SK-N-SH treated with all-trans-retinoic acid at 6 μM for 48 hours (cell line): ENCODE data around the gene CACNA1A.

Experiments
- ATAC-seq: fragments of 200-7000 bp; cut with Tn5 transposase; 3 replicates; pipeline ENCODE4 v1.9.1; 2020; ENCODE audit warnings: mild to moderate bottlenecking, moderate library complexity
- ARNTL ChIP-seq: fragments of 450-650 bp; formaldehyde crosslinking; IDR thresholded peaks from 2 replicates; pipeline ENCODE4 v1.5.0; 2020; ENCODE audit warnings: low read depth, mild to moderate bottlenecking, moderate library complexity, borderline replicate concordance
- BACH2 ChIP-seq: fragments of 250-450 bp; sonication (Bioruptor Pico); IDR thresholded peaks from 2 replicates; pipeline ENCODE4 v1.9.0; 2021; ENCODE audit warnings: mild to moderate bottlenecking, borderline replicate concordance
- CSDC2 ChIP-seq: fragments of 250-450 bp; sonication (Bioruptor Pico); IDR thresholded peaks from 2 replicates; pipeline ENCODE4 v1.5.0; 2020; ENCODE audit warnings: mild to moderate bottlenecking, moderate library complexity
- ESRRG ChIP-seq: fragments of 250-450 bp; sonication (Bioruptor Pico); IDR thresholded peaks from 2 replicates; pipeline ENCODE4 v1.6.1; 2021; ENCODE audit warnings: mild to moderate bottlenecking
- GLIS3 ChIP-seq: fragments of 250-450 bp; sonication (Bioruptor Pico); IDR thresholded peaks from 2 replicates; pipeline ENCODE4 v1.5.0; 2020; ENCODE audit warnings: mild to moderate bottlenecking, moderate library complexity
- ISL1 ChIP-seq: fragments of 250-450 bp; sonication (Bioruptor Pico); IDR thresholded peaks from 2 replicates; pipeline ENCODE4 v2.1.2; 2022; ENCODE audit warnings: mild to moderate bottlenecking, moderate library complexity
- OSR1 ChIP-seq: fragments of 250-450 bp; sonication (Bioruptor Pico); IDR thresholded peaks from 2 replicates; pipeline ENCODE4 v1.8.0; 2022; ENCODE audit warnings: moderate library complexity, mild to moderate bottlenecking, inconsistent platforms
- PPARA ChIP-seq: fragments of 250-450 bp; sonication (Bioruptor Pico); IDR thresholded peaks from 2 replicates; pipeline ENCODE4 v1.5.0; 2020; ENCODE audit warnings: mild to moderate bottlenecking, borderline replicate concordance
- RARB ChIP-seq: fragments of 250-450 bp; sonication (Bioruptor Pico); IDR thresholded peaks from 2 replicates; pipeline ENCODE4 v1.8.0; 2021; ENCODE audit warnings: mild to moderate bottlenecking, moderate library complexity
- SNAI2 ChIP-seq: fragments of 250-450 bp; sonication (Bioruptor Pico); IDR thresholded peaks from 2 replicates; pipeline ENCODE4 v1.5.0; 2020; ENCODE audit warnings: mild to moderate bottlenecking, moderate library complexity
- TCF4 ChIP-seq: fragments of 250-450 bp; sonication (Bioruptor Pico); IDR thresholded peaks from 2 replicates; pipeline ENCODE4 v1.8.0; 2021; ENCODE audit warnings: mild to moderate bottlenecking, moderate library complexity, borderline replicate concordance
- ZC3H10 ChIP-seq: fragments of 250-450 bp; sonication (Bioruptor Pico); IDR thresholded peaks from 2 replicates; pipeline ENCODE4 v1.5.1; 2021; ENCODE audit warnings: mild to moderate bottlenecking, moderate library complexity
- ZFP30 ChIP-seq: fragments of 450-650 bp; formaldehyde crosslinking; IDR thresholded peaks from 2 replicates; pipeline ENCODE4 v1.5.0; 2022; ENCODE audit warnings: mild to moderate bottlenecking, moderate library complexity
- ZNF70 ChIP-seq: fragments of 450-650 bp; formaldehyde crosslinking; IDR thresholded peaks from 2 replicates; pipeline ENCODE4 v1.5.0; 2020; ENCODE audit warnings: mild to moderate bottlenecking, moderate library complexity
- ZNF8 ChIP-seq: fragments of 450-650 bp; formaldehyde crosslinking; IDR thresholded peaks from 2 replicates; pipeline ENCODE4 v1.5.0; 2020; ENCODE audit warnings: mild to moderate bottlenecking, moderate library complexity
- TF ChIP-seq, protein P1 (sequence below): fragments of 250-450 bp; sonication (Bioruptor Pico); IDR thresholded peaks from 2 replicates; pipeline ENCODE4 v1.5.1; 2021; ENCODE audit warnings: mild to moderate bottlenecking, moderate library complexity
- TF ChIP-seq, protein P2 (sequence below): fragments of 250-450 bp; sonication (Bioruptor Pico); IDR thresholded peaks from 2 replicates; pipeline ENCODE4 v1.8.0; 2020; ENCODE audit warnings: mild to moderate bottlenecking, moderate library complexity, borderline replicate concordance
- TF ChIP-seq, protein P3 (sequence below): fragments of 250-450 bp; sonication (Bioruptor Pico); IDR thresholded peaks from 2 replicates; pipeline ENCODE4 v1.8.0; 2021; ENCODE audit warnings: low read depth, mild to moderate bottlenecking, moderate library complexity, borderline replicate concordance
- TF ChIP-seq, protein P4 (sequence below): fragments of 250-450 bp; sonication (Bioruptor Pico); IDR thresholded peaks from 2 replicates; pipeline ENCODE4 v1.5.0; 2020; ENCODE audit warnings: mild to moderate bottlenecking, moderate library complexity
- TF ChIP-seq, protein P5 (sequence below): fragments of 250-450 bp; sonication (Bioruptor Pico); IDR thresholded peaks from 2 replicates; pipeline ENCODE4 v1.5.1; 2020; ENCODE audit warnings: low read depth, mild to moderate bottlenecking, moderate library complexity

Gene CACNA1A

DNA sequence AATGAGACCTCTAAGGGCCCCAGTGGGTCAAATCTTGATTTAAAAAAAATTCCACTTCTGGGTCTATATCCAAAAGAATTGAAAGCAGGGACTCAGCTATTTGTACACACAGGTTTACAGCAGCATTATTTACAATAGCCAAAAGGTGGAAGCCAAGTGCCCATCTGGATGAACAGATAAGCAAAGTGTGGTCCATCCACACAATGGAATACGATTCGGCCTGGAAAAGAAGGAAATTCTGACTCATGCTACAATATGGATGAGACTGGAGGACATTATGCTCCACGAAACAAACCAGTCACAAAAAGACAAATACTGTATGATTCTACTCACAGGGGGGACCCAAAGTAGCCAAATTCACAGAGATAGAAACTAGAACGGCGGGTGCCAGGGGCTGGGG lies 76.7 kb downstream of the CACNA1A start (continued):
- TF ChIP-seq, protein P1, sequence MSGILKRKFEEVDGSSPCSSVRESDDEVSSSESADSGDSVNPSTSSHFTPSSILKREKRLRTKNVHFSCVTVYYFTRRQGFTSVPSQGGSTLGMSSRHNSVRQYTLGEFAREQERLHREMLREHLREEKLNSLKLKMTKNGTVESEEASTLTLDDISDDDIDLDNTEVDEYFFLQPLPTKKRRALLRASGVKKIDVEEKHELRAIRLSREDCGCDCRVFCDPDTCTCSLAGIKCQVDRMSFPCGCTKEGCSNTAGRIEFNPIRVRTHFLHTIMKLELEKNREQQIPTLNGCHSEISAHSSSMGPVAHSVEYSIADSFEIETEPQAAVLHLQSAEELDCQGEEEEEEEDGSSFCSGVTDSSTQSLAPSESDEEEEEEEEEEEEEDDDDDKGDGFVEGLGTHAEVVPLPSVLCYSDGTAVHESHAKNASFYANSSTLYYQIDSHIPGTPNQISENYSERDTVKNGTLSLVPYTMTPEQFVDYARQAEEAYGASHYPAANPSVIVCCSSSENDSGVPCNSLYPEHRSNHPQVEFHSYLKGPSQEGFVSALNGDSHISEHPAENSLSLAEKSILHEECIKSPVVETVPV (CRISPR knock-in tag), result no peak
- TF ChIP-seq, protein P2, sequence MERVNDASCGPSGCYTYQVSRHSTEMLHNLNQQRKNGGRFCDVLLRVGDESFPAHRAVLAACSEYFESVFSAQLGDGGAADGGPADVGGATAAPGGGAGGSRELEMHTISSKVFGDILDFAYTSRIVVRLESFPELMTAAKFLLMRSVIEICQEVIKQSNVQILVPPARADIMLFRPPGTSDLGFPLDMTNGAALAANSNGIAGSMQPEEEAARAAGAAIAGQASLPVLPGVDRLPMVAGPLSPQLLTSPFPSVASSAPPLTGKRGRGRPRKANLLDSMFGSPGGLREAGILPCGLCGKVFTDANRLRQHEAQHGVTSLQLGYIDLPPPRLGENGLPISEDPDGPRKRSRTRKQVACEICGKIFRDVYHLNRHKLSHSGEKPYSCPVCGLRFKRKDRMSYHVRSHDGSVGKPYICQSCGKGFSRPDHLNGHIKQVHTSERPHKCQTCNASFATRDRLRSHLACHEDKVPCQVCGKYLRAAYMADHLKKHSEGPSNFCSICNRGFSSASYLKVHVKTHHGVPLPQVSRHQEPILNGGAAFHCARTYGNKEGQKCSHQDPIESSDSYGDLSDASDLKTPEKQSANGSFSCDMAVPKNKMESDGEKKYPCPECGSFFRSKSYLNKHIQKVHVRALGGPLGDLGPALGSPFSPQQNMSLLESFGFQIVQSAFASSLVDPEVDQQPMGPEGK (CRISPR knock-in tag), result no peak
- TF ChIP-seq, protein P3, sequence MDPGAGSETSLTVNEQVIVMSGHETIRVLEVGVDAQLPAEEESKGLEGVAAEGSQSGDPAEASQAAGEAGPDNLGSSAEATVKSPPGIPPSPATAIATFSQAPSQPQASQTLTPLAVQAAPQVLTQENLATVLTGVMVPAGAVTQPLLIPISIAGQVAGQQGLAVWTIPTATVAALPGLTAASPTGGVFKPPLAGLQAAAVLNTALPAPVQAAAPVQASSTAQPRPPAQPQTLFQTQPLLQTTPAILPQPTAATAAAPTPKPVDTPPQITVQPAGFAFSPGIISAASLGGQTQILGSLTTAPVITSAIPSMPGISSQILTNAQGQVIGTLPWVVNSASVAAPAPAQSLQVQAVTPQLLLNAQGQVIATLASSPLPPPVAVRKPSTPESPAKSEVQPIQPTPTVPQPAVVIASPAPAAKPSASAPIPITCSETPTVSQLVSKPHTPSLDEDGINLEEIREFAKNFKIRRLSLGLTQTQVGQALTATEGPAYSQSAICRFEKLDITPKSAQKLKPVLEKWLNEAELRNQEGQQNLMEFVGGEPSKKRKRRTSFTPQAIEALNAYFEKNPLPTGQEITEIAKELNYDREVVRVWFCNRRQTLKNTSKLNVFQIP (CRISPR knock-in tag), result no peak
- TF ChIP-seq ESRRG (no peak), PPARA (CRISPR knock-in tag) (no peak), SNAI2 (no peak)

DNA sequence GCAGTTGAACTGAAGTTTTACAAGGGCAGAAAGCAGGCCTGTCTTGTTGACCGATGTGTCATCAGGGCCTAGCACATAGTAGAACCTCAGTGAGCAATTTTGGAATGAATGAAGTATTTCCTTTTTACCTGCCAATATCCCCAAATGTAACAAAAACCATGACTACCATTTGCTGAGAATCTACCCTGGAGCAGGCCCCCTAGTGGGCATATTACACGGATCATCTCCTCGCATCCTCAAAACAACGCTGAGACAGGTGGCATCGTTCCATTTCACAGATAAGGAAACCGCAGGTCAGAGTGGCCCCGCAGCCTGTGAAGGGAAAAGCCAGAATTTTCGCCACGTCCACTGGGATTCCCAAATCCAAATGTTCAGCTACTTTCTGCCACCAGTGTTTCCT lies 77.9 kb downstream of the CACNA1A start:
- no peak for TF ChIP-seq PPARA (CRISPR knock-in tag)
- TF ChIP-seq RARB (CRISPR knock-in tag), result no peak
- TF ChIP-seq CSDC2 (CRISPR knock-in tag), result no peak
- TF ChIP-seq ESRRG, result no peak
- TF ChIP-seq, protein P4, sequence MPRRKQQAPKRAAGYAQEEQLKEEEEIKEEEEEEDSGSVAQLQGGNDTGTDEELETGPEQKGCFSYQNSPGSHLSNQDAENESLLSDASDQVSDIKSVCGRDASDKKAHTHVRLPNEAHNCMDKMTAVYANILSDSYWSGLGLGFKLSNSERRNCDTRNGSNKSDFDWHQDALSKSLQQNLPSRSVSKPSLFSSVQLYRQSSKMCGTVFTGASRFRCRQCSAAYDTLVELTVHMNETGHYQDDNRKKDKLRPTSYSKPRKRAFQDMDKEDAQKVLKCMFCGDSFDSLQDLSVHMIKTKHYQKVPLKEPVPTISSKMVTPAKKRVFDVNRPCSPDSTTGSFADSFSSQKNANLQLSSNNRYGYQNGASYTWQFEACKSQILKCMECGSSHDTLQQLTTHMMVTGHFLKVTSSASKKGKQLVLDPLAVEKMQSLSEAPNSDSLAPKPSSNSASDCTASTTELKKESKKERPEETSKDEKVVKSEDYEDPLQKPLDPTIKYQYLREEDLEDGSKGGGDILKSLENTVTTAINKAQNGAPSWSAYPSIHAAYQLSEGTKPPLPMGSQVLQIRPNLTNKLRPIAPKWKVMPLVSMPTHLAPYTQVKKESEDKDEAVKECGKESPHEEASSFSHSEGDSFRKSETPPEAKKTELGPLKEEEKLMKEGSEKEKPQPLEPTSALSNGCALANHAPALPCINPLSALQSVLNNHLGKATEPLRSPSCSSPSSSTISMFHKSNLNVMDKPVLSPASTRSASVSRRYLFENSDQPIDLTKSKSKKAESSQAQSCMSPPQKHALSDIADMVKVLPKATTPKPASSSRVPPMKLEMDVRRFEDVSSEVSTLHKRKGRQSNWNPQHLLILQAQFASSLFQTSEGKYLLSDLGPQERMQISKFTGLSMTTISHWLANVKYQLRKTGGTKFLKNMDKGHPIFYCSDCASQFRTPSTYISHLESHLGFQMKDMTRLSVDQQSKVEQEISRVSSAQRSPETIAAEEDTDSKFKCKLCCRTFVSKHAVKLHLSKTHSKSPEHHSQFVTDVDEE (CRISPR knock-in tag), result no peak
- TF ChIP-seq, protein P2 (CRISPR knock-in tag), result no peak
- no peak for TF ChIP-seq TCF4 (CRISPR knock-in tag)
- TF ChIP-seq ZC3H10 (CRISPR knock-in tag), result no peak
- TF ChIP-seq ZNF70 (CRISPR knock-in tag), result no peak
- no peak for TF ChIP-seq ZNF8 (CRISPR knock-in tag)
- TF ChIP-seq, protein P1 (CRISPR knock-in tag), result no peak
- peak; percentile 55 for ATAC-seq

DNA sequence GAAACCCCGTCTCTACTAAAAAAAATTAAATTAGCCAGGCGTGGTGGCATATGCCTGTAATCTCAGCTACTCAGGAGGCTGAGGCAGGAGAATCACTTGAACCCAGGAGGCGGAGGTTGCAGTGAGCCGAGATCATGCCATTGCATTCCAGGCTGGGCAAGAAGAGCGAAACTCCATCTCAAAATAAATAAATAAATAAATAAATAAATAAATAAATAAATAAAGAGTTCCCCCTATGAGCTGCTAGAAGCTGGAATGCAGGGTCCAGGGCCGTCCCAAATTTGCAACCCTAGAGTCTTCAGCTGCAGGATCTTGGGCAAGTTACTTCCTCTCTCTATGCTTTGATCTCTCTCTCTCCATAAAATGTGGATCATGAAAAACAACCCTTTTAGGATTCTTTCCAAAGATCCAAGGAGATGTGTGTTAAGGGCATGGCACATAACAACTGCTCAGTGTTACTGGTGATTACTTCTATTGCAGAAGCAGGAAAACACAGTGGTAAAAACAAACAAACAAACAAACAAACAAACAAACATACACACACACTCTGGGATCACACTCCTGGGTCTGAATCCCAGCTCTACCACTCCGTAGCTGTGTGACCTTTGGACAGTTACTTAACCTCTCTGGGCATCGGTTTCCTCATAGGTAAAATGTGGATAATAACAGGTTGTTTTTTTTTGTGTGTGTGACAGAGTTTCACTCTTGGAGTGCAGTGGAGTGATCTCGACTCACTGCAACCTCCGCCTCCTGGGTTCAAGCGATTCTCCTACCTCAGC lies 78.8 kb downstream of the CACNA1A start:
- ATAC-seq, result no peak
- TF ChIP-seq OSR1 (CRISPR knock-in tag), result no peak
- TF ChIP-seq ZFP30 (CRISPR knock-in tag), result no peak
- TF ChIP-seq PPARA (CRISPR knock-in tag), result no peak
- no peak for TF ChIP-seq BACH2 (CRISPR knock-in tag)
- no peak for TF ChIP-seq TCF4 (CRISPR knock-in tag)
- TF ChIP-seq GLIS3 (CRISPR knock-in tag), result no peak
- no peak for TF ChIP-seq ISL1 (CRISPR knock-in tag)
- no peak for TF ChIP-seq ARNTL (CRISPR knock-in tag)
- TF ChIP-seq, protein P4 (CRISPR knock-in tag), result no peak
- no peak for TF ChIP-seq CSDC2 (CRISPR knock-in tag)
- no peak for TF ChIP-seq ESRRG
- TF ChIP-seq, protein P5, sequence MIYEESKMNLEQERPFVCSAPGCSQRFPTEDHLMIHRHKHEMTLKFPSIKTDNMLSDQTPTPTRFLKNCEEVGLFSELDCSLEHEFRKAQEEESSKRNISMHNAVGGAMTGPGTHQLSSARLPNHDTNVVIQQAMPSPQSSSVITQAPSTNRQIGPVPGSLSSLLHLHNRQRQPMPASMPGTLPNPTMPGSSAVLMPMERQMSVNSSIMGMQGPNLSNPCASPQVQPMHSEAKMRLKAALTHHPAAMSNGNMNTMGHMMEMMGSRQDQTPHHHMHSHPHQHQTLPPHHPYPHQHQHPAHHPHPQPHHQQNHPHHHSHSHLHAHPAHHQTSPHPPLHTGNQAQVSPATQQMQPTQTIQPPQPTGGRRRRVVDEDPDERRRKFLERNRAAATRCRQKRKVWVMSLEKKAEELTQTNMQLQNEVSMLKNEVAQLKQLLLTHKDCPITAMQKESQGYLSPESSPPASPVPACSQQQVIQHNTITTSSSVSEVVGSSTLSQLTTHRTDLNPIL (CRISPR knock-in tag), result no peak
- no peak for TF ChIP-seq ZC3H10 (CRISPR knock-in tag)
